Raji (cell line): ENCODE data around the gene WDR81.

Experiments
- POLR2A ChIP-seq: IDR thresholded peaks from 2 replicates; pipeline ENCODE4 v1.6.1; 2011; ENCODE audit warnings: low read depth, low read length, control low read depth; ENCODE audit not compliant: insufficient read depth

The WDR81 gene

GRCh38 chr17:1736348-1737281, 12.1 kb downstream of the WDR81 start:
- no peak for TF ChIP-seq POLR2A

- no peak for TF ChIP-seq POLR2A
Measured at GRCh38 chr17:1737531-1738291, 13.2 kb downstream of the WDR81 start.

GRCh38 chr17:1742371-1743087, 18.0 kb downstream of the WDR81 start, which contains the start of gene SERPINF2:
Gene SERPINF2 (plus strand): TSS chr17:1742871. CDS start chr17:1744996, 2,125 bp downstream.
- no peak for TF ChIP-seq POLR2A

GRCh38 chr17:1743088-1743439, 18.6 kb downstream of the WDR81 start:
- no peak for TF ChIP-seq POLR2A

GRCh38 chr17:1744551-1745512, 20.3 kb downstream of the WDR81 start:
- no peak for TF ChIP-seq POLR2A

GRCh38 chr17:1745513-1746020, 21.1 kb downstream of the WDR81 start:
- no peak for TF ChIP-seq POLR2A

- no peak for TF ChIP-seq POLR2A
Measured at GRCh38 chr17:1746975-1747543, 22.6 kb downstream of the WDR81 start.

GRCh38 chr17:1750628-1751027, 26.1 kb downstream of the WDR81 start:
- no peak for TF ChIP-seq POLR2A

- TF ChIP-seq POLR2A, result no peak
Measured at GRCh38 chr17:1752425-1753262, 28.1 kb downstream of the WDR81 start.

- no peak for TF ChIP-seq POLR2A
Measured at GRCh38 chr17:1753767-1754429, 29.4 kb downstream of the WDR81 start.

- TF ChIP-seq POLR2A, result no peak
Measured at GRCh38 chr17:1754430-1755112, 30.1 kb downstream of the WDR81 start.
